Type B pancreatic cell (in vitro differentiated cells): ENCODE data around the gene NOP58. TPM values are rescaled to one million over a fixed set of nuclear protein-coding genes. Genes with fewer than 3 reads are reported as not detected.

Experiments used
- DNase-seq: peaks from one replicate; pipeline ENCODE4 v3.0.0; 2021; ENCODE audit warnings: mixed read lengths; ENCODE audit not compliant: unreplicated experiment; ENCODE audit errors: extremely low spot score
- H3K27ac Mint-ChIP-seq: 2 replicates; pipeline ENCODE4 v1.8.0; 2021; ENCODE audit warnings: mild to moderate bottlenecking, mixed read lengths
- H3K27me3 Mint-ChIP-seq: 2 replicates; pipeline ENCODE4 v1.8.0; 2021; ENCODE audit warnings: mixed read lengths
- H3K36me3 Mint-ChIP-seq: 2 replicates; pipeline ENCODE4 v1.8.0; 2021; ENCODE audit warnings: mixed read lengths
- H3K4me1 Mint-ChIP-seq: one replicate; pipeline ENCODE4 v1.8.0; 2021; ENCODE audit warnings: mixed read lengths; ENCODE audit not compliant: unreplicated experiment
- H3K4me3 Mint-ChIP-seq: 2 replicates; pipeline ENCODE4 v1.8.0; 2021; ENCODE audit warnings: mild to moderate bottlenecking, mixed read lengths
- H3K9me3 Mint-ChIP-seq: 2 replicates; pipeline ENCODE4 v1.8.0; 2021; ENCODE audit warnings: mixed read lengths
- total RNA-seq: library from RNA; stranded (reverse); gene quantifications from 2 replicates; pipeline ENCODE4 v1.2.1, GENCODE V29; 2021; ENCODE audit warnings: low replicate concordance
- TF ChIP-seq, protein P1 (sequence below): fragments of 200-600 bp; sonication (generic); conservative IDR thresholded peaks from 2 replicates; pipeline ENCODE4 v1.5.0; 2021; ENCODE audit warnings: antibody characterized with exemption, mild to moderate bottlenecking

Gene NOP58
- total RNA-seq, 1 donor from 2014 or later, result 79.4 TPM

DNA sequence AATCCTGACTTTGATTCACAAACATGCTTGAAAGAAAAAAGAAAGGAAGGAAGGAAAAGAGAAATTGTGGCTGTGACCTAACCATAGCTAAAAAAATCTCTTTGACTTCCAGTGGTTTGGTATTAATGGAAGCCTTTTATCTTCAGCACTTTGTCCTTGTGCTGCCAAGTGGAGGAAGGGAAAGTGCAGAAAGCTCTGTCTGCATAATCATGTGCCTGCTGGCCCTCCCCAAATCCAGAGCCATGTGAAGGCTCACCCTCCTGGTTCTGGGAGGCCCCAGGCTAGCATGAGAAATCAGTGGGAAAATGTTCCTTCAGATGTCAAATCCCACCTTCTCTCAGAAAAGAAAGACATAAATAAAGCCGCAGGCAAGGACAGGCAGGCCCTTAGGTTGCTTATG is 62.3 kb downstream of the NOP58 start:
- Mint-ChIP-seq H3K36me3 (peaks cover 9% of the 10 kb centered on the region), H3K27me3 (no peaks in the 10 kb centered on the region), H3K9me3 (no peaks in the 10 kb centered on the region), H3K4me3 (no peak overlapping the region), H3K4me1 (no peaks in the 10 kb centered on the region), H3K27ac (no peak overlapping the region)
- no peak for DNase-seq
- TF ChIP-seq, protein P1, sequence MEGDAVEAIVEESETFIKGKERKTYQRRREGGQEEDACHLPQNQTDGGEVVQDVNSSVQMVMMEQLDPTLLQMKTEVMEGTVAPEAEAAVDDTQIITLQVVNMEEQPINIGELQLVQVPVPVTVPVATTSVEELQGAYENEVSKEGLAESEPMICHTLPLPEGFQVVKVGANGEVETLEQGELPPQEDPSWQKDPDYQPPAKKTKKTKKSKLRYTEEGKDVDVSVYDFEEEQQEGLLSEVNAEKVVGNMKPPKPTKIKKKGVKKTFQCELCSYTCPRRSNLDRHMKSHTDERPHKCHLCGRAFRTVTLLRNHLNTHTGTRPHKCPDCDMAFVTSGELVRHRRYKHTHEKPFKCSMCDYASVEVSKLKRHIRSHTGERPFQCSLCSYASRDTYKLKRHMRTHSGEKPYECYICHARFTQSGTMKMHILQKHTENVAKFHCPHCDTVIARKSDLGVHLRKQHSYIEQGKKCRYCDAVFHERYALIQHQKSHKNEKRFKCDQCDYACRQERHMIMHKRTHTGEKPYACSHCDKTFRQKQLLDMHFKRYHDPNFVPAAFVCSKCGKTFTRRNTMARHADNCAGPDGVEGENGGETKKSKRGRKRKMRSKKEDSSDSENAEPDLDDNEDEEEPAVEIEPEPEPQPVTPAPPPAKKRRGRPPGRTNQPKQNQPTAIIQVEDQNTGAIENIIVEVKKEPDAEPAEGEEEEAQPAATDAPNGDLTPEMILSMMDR, result no peak

DNA sequence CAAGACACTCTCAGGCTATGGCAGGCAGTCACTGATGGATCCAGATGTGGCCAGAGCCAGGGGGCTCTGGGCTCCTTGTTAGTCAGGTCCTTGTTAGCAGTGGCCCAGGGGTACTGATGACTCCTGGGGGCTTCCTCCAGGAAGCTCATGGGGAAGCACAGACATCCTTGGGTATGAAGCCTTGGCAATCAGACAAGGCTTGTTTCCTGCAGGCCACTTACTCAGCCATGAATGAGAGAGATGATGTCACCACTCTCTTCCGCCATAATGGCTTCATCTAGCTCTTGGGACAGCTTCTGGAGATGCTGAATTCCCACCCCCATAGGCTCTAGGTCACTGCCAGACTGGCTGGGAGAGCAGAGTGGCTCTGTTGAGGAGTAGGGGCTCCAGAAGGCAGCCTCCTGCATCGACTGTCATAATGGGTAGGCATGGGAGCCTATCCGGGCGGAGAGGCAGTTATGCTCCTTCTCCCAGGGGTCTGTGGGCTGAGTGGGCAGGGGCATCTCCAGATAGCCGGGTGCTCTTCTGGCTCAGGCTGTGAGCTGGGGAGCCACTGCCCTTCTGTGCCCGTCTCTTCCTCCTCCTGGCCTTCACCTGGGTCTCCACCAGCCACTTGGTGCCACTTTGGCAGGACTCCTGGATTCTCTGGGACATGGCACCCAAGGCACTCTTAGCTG is 70.4 kb downstream of the NOP58 start:
- H3K4me1 Mint-ChIP-seq, result peaks cover 4% of the 10 kb centered on the region
- no peaks in the 10 kb centered on the region for H3K27me3 Mint-ChIP-seq
- DNase-seq, result no peak
- H3K9me3 Mint-ChIP-seq, result no peaks in the 10 kb centered on the region
- H3K4me3 Mint-ChIP-seq, result no peak overlapping the region
- H3K27ac Mint-ChIP-seq, result no peak overlapping the region
- TF ChIP-seq, protein P1, result no peak
- H3K36me3 Mint-ChIP-seq, result peaks cover 4% of the 10 kb centered on the region

DNA sequence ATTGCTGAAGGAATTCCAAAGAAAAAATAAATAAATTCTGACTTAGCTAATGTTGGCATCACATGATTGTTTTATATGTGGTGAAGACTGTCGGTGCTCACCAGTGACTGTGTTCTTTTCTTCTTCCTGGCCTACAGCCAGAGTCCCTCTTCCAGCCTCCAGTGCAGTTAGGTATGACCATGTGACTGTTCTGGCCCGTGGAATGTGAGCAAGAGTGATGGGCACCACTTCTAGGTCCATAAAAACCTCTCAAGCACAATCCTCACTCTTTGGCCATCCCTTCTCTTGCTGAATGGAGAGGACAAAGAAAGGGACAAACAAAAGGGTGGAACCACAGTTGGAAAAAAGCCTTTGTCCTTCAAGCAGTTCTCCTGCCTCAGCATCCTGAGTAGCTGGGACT is 71.6 kb downstream of the NOP58 start:
- no peaks in the 10 kb centered on the region for H3K9me3 Mint-ChIP-seq
- H3K27ac Mint-ChIP-seq, result no peak overlapping the region
- no peak for DNase-seq
- no peak overlapping the region for H3K4me3 Mint-ChIP-seq
- H3K36me3 Mint-ChIP-seq, result peaks cover 4% of the 10 kb centered on the region
- H3K27me3 Mint-ChIP-seq, result no peaks in the 10 kb centered on the region
- peaks cover 4% of the 10 kb centered on the region for H3K4me1 Mint-ChIP-seq
- TF ChIP-seq, protein P1, result no peak

DNA sequence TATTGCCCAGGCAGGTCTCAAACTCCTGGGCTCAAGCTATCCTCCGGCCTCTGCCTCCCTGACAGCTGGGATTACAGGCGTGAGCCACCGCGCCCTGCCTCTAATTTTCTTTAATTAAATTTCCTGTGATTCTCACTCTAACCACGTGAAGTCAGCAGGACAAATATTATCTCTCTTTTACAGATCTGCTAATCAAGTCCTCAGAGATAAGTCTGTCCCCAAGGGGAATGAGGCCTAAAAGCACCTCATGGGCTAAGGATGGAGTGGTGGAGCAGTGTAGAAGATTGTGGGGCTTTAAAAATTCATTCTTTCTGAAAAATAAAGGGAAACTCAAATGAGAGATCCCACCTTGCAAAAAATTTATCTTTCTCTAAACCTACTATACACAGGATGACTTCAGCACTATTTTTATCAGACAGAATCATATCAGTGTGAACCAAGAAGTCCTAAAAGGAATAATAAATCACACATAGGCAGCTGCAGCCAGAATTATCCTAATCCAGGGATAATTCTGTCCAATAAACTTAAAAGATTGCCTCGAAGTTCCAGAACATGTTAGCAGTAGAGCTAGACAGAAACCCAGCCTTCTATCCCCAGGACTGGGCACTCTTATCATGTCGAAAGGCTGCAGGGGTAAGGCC is 72.3 kb downstream of the NOP58 start:
- H3K27ac Mint-ChIP-seq, result no peak overlapping the region
- peaks cover 4% of the 10 kb centered on the region for H3K4me1 Mint-ChIP-seq

DNA sequence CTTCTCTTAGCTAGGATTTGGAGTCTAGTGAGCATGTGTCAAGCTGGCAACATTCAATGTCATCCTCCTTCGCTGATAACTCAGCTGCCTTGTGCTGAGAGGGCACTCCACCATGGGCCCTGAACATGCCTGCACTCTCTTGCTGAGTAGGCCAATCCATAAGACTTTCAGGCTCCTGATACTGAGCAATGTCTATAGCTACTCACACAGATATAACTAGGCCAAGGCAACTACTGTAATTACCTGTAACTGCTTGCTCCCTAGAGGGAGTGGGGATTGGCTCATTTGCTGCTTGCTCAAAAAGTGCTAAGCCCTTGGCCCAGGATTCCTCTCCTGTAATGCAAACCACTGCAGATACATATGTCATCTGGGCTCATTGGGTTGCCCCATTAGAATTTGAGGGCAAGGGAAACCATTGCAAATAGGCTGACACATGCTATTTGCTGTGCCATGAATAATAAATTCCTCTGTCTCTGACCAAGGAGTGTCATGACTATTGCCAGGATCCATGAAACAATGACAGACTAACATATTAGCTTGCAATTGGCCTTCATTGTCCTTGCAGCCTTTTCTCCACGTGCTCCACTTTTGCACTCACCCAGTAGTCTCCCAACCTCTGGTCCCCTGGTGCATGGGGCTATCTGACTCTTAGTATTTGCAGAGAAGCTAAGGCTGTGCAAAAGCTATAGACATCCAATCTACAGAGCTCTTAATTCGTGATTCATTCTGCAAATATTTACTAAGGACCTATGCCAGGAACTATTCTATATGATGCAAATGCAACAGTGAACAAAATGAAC is 73.7 kb downstream of the NOP58 start:
- H3K27ac Mint-ChIP-seq, result no peak overlapping the region
- H3K9me3 Mint-ChIP-seq, result no peaks in the 10 kb centered on the region
- DNase-seq, result no peak
- peaks cover 4% of the 10 kb centered on the region for H3K4me1 Mint-ChIP-seq
- no peaks in the 10 kb centered on the region for H3K27me3 Mint-ChIP-seq
- peaks cover 4% of the 10 kb centered on the region for H3K36me3 Mint-ChIP-seq
- TF ChIP-seq, protein P1, result no peak
- H3K4me3 Mint-ChIP-seq, result no peak overlapping the region

More for the DNA sequence above, 72.3 kb downstream of the NOP58 start:
- TF ChIP-seq, protein P1, result no peak
- no peaks in the 10 kb centered on the region for H3K27me3 Mint-ChIP-seq
- no peaks in the 10 kb centered on the region for H3K9me3 Mint-ChIP-seq
- peaks cover 4% of the 10 kb centered on the region for H3K36me3 Mint-ChIP-seq
- no peak for DNase-seq
- H3K4me3 Mint-ChIP-seq, result no peak overlapping the region
